H1 (cell line): ENCODE data around the gene MCM5. TPM values are rescaled to one million over a fixed set of nuclear protein-coding genes. Genes with fewer than 3 reads are reported as not detected.

Source experiments
- ASH2L ChIP-seq: fragments of 200-600, 300-600 bp; sonication (generic); IDR thresholded peaks from one replicate; pipeline ENCODE4 v1.7.1; 2017; ENCODE audit warnings: low read length
- JUND ChIP-seq: IDR thresholded peaks from 2 replicates; pipeline ENCODE4 v1.6.1; 2011; ENCODE audit warnings: mild to moderate bottlenecking, improper control_type of control experiment, low read length
- KDM1A ChIP-seq: fragments of 200-600, 300-600 bp; sonication (generic); IDR thresholded peaks from 2 replicates; pipeline ENCODE4 v1.7.1; 2016; ENCODE audit warnings: mild to moderate bottlenecking, low read length, borderline replicate concordance
- polyA plus RNA-seq, 7 experiments: library from polyadenylated mRNA; depleted of rRNA in 3 of 7; stranded (reverse) in 5 of 7; unstranded in 2 of 7; fragments of >200 nt in 5 of 7; fragments of 200-250 nt in 2 of 7; gene quantifications; 1 replicate in 5 of 7; 2 replicates in 1 of 7; 4 replicates in 1 of 7; pipeline versions ENCODE4 v1.2.1 to v1.2.3, GENCODE V29; 2011 to 2013; ENCODE audit warnings: missing spikeins in 2 of 7, mixed read lengths in 2 of 7
- total RNA-seq: library from RNA; stranded (reverse); fragmentation: NEBNext Ultra II Directional; extraction: Animal tissue kit (Norgen Biotek cat#: 25700); gene quantifications from 2 replicates; pipeline ENCODE4 v1.2.1, GENCODE V29; 2021

MCM5 gene
- total and polyA plus RNA-seq, 2 of the 8 experiments (the other 6 are each of a cell fraction or from before 2014, with no cell fraction given): 210 to 305 TPM

DNA sequence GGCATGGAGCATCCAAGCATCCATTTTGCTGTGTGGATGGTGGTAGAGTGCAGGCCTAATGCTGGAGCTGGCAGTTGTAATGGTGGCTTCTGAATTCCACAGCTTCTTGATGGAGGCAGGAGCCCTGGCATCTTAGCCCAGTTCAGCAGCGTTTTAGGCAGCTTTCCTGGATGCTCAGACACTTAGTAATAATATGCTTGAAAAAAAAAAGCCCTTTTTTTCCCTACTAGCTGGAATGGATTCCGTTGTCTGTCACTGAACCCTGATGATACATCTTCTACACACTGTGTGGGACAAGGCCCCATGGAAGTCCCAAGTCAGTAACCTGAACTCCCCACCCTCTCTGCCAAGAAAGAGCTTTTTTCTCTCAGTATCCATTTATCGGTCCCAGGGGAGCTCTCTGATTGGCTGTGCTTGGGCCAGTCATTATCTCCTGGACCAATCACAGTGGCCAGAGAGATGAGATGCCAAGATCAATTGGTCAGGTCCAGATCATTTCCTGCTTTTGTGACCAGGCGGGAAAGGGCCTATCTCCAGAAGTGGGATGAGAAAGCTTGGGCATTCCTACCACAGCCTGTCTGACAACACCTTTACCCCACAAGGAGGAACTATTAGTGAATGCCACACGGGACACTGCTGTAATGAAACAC lies 34.2 kb downstream of the MCM5 start (continued):
- no peak for TF ChIP-seq ASH2L
- TF ChIP-seq JUND: no peak
- no peak for TF ChIP-seq KDM1A
